ENCODE measurements around the gene DNAJA3.

GRCh38 chr16:4384509-4384942, 41.1 kb upstream of the DNAJA3 start:
- TF ChIP-seq BRCA1 (IDR thresholded peaks at IDR 0.05) (no peak), BRCA1 (CRISPR knock-in tag; IDR thresholded peaks at IDR 0.05) (no peak), RREB1 (CRISPR knock-in tag; IDR thresholded peaks at IDR 0.05) (no peak), POLR2A (conservative IDR thresholded peaks at IDR 0.05) (no peak), ETV6 (IDR thresholded peaks at IDR 0.05; ENCODE audit: borderline replicate concordance in 1 of 2, low read depth in 2 of 2, low read length in 1 of 2) (no peak), ETV6 (CRISPR knock-in tag; IDR thresholded peaks at IDR 0.05; ENCODE audit: borderline replicate concordance) (no peak), REST (IDR thresholded peaks at IDR 0.05; ENCODE audit: borderline replicate concordance) (no peak), REST (CRISPR knock-in tag; IDR thresholded peaks at IDR 0.05; ENCODE audit: low read depth) (no peak), TARDBP (IDR thresholded peaks at IDR 0.05) (no peak)
